ENCODE measurements around the gene SRPRA. TPM values are rescaled to one million over a fixed set of nuclear protein-coding genes. Genes with fewer than 3 reads are reported as not detected.
"Not testable (repeated sequence)": the region's sequence is repeated elsewhere in the genome, so short reads cannot be mapped to it uniquely, and the experiment has no call there.

Gene SRPRA
- total RNA-seq, 1 donor = 99.5 TPM

GRCh38 chr11:126256216-126256615 lies 12.5 kb downstream of the SRPRA start:
- H3K9me3 ChIP-seq (ENCODE audit: low read depth, low read length) = no peaks in the 10 kb centered on the region
- no peak overlapping the region for H3K4me2 ChIP-seq (ENCODE audit: insufficient read depth, low read length)
- H3K36me3 ChIP-seq (ENCODE audit: insufficient read depth, low read length) = peaks cover 15% of the 10 kb centered on the region
- H3K27me3 ChIP-seq (ENCODE audit: insufficient read depth, low read length) = no peaks in the 10 kb centered on the region
- no peak overlapping the region for H2AFZ ChIP-seq (ENCODE audit: low read length)
- H4K20me1 ChIP-seq (ENCODE audit: insufficient read depth, low read length) = peaks cover 6% of the 10 kb centered on the region
- H3K79me2 ChIP-seq (ENCODE audit: insufficient read depth, low read length) = no peaks in the 10 kb centered on the region
- no peak for DNase-seq (ENCODE audit: insufficient read length, low spot score, missing footprints)
- no peak overlapping the region for H3K4me3 ChIP-seq (ENCODE audit: insufficient read depth, low read length)
- TF ChIP-seq, protein P1, sequence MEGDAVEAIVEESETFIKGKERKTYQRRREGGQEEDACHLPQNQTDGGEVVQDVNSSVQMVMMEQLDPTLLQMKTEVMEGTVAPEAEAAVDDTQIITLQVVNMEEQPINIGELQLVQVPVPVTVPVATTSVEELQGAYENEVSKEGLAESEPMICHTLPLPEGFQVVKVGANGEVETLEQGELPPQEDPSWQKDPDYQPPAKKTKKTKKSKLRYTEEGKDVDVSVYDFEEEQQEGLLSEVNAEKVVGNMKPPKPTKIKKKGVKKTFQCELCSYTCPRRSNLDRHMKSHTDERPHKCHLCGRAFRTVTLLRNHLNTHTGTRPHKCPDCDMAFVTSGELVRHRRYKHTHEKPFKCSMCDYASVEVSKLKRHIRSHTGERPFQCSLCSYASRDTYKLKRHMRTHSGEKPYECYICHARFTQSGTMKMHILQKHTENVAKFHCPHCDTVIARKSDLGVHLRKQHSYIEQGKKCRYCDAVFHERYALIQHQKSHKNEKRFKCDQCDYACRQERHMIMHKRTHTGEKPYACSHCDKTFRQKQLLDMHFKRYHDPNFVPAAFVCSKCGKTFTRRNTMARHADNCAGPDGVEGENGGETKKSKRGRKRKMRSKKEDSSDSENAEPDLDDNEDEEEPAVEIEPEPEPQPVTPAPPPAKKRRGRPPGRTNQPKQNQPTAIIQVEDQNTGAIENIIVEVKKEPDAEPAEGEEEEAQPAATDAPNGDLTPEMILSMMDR (IDR thresholded peaks at IDR 0.05; ENCODE audit: extremely low read depth, low read depth, low read length) = no peak
- H3K4me1 ChIP-seq (ENCODE audit: insufficient read depth, low read length) = peaks cover 11% of the 10 kb centered on the region
- no peak overlapping the region for H3K27ac ChIP-seq (ENCODE audit: low read depth, low read length)

DNA sequence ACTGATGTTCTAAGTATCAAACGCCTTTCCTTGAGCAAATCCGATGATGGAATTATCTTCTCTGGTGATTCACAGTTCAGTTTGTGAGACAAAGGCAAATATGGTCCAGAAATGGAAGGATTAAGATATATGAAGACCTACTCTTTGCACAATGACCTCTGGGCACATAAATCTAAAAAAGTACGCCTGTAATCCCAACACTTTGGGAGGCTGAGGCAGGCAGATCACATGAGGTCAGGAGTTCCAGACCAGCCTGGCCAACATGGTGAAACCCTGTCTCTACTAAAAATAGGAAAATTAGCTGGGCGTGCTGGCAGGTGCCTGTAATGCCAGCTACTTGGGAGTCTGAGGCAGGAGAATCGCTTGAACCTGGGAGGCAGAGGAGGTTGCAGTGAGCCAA lies 13.2 kb downstream of the SRPRA start:
- not testable (repeated sequence) for H3K27ac ChIP-seq (ENCODE audit: low read depth, low read length); H4K20me1 ChIP-seq (ENCODE audit: insufficient read depth, low read length); H2AFZ ChIP-seq (ENCODE audit: low read length); H3K36me3 ChIP-seq (ENCODE audit: insufficient read depth, low read length); H3K79me2 ChIP-seq (ENCODE audit: insufficient read depth, low read length); H3K4me2 ChIP-seq (ENCODE audit: insufficient read depth, low read length); DNase-seq (ENCODE audit: insufficient read length, low spot score, missing footprints); H3K9me3 ChIP-seq (ENCODE audit: low read depth, low read length); H3K4me3 ChIP-seq (ENCODE audit: insufficient read depth, low read length); H3K27me3 ChIP-seq (ENCODE audit: insufficient read depth, low read length)
- peaks cover 11% of the 10 kb centered on the region for H3K4me1 ChIP-seq (ENCODE audit: insufficient read depth, low read length)

DNA sequence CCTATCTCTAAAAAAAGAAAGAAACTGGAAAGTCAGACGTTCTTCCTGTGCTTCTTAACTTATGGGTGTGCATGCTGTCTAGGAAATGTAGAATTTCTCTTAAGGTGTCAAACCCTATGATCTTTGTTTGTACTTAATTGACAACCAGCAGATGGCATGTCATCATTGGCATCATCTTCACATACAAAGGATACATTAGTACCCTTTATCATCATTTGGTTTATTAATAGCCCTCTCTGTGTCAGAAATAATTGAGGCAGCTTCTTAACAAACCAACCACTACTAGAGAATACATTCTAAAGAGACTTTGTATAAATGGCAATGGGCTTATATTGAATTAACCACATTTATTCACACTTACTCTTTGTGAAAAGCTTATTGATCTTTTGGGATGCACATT lies 13.9 kb downstream of the SRPRA start:
- Histone ChIP-seq H3K4me3 (ENCODE audit: insufficient read depth, low read length) (no peak overlapping the region), H3K27ac (ENCODE audit: low read depth, low read length) (no peak overlapping the region), H2AFZ (ENCODE audit: low read length) (no peak overlapping the region), H3K36me3 (ENCODE audit: insufficient read depth, low read length) (peaks cover 9% of the 10 kb centered on the region), H3K4me2 (ENCODE audit: insufficient read depth, low read length) (no peak overlapping the region), H3K79me2 (ENCODE audit: insufficient read depth, low read length) (no peaks in the 10 kb centered on the region), H3K4me1 (ENCODE audit: insufficient read depth, low read length) (peaks cover 11% of the 10 kb centered on the region), H3K27me3 (ENCODE audit: insufficient read depth, low read length) (no peaks in the 10 kb centered on the region), H3K9me3 (ENCODE audit: low read depth, low read length) (no peaks in the 10 kb centered on the region), H4K20me1 (ENCODE audit: insufficient read depth, low read length) (peaks cover 6% of the 10 kb centered on the region)
- TF ChIP-seq, protein P1 (IDR thresholded peaks at IDR 0.05; ENCODE audit: extremely low read depth, low read depth, low read length) = no peak
- no peak for DNase-seq (ENCODE audit: insufficient read length, low spot score, missing footprints)

DNA sequence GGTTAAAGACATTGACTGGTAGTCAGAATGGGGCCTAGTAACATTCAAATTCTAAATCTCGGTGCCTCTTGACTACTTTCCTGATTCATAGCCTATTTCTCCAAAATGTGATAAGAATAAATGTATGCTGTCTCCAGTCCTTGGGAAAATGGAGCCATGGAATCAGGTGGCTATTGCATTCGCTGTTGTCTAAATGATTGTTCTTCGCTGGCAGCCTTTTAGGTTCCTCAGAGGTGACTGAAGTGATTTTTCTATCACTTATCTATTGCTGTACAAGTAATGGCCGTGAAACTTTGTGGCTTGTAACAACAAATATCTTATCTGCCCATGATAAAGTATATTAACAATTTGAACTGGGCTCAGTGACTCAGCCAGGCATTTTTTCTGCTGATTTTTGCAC lies 15.4 kb downstream of the SRPRA start:
- Histone ChIP-seq H4K20me1 (ENCODE audit: insufficient read depth, low read length) (peaks cover under 1% of the 10 kb centered on the region), H3K4me1 (ENCODE audit: insufficient read depth, low read length) (peaks cover 11% of the 10 kb centered on the region), H3K79me2 (ENCODE audit: insufficient read depth, low read length) (no peaks in the 10 kb centered on the region), H3K27ac (ENCODE audit: low read depth, low read length) (no peak overlapping the region), H2AFZ (ENCODE audit: low read length) (no peak overlapping the region), H3K4me3 (ENCODE audit: insufficient read depth, low read length) (no peak overlapping the region), H3K4me2 (ENCODE audit: insufficient read depth, low read length) (no peak overlapping the region), H3K9me3 (ENCODE audit: low read depth, low read length) (no peaks in the 10 kb centered on the region), H3K36me3 (ENCODE audit: insufficient read depth, low read length) (peaks cover 4% of the 10 kb centered on the region), H3K27me3 (ENCODE audit: insufficient read depth, low read length) (no peaks in the 10 kb centered on the region)
- DNase-seq (ENCODE audit: insufficient read length, low spot score, missing footprints) = no peak
- TF ChIP-seq, protein P1 (IDR thresholded peaks at IDR 0.05; ENCODE audit: extremely low read depth, low read depth, low read length) = no peak

Data from osteoblast (primary cell).